Measurements from ENCODE around the gene DRAP1. TPM values are rescaled to one million over a fixed set of nuclear protein-coding genes. Genes with fewer than 3 reads are reported as not detected.

The DRAP1 gene
- total RNA-seq, 1 experiment from 2014 or later, result 105 TPM

DNA sequence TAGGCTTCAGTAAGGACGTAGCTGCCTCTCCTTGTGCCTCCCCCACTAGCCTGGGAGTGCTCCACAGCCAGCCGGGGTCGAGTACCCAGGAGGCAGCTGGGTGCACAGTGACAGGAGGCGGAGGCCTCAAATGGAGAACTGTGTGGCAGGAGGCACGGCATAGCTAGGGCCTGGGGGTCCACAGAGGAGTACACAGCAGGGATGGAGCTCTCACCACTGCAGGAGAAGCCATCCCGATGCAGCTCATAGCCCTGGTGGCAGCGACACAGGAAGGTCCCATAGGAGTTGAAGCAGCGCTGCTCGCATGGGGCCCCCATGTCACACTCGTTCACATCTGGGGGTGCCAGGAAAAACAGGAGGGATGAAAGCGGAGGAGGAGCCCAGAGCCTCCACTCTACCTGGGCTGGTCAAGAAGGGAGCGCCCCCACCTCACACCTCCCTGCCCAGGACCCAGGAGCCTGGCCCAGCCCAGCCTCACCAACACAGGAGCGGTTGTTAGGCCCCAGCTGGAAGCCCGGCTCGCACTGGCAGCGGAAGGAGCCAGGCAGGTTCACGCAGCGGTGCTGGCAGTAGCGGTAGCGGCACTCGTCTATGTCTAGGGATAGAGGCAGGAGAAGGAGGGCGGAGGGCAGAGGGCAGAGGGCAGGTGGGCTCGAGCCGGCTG lies 49.5 kb upstream of the DRAP1 start:
- H3K27ac ChIP-seq (ENCODE audit: insufficient read length, low read depth, low read length), result no peak overlapping the region

More for the DNA sequence above, 49.5 kb upstream of the DRAP1 start:
- H3K56ac ChIP-seq (ENCODE audit: insufficient read length, low read depth, low read length), result no peak overlapping the region
- no peak overlapping the region for H2BK12ac ChIP-seq (ENCODE audit: insufficient read length, low read depth, low read length)
- Mint-ChIP-seq H3K27ac (no peak overlapping the region), H3K36me3 (ENCODE audit: insufficient read depth in 1 of 3, low read depth in 3 of 3) (peaks cover 5 to 12% (median 11%) of the 10 kb centered on the region in 3 experiments; a peak in 5 of 7 replicates), H3K4me1 (peaks cover 15 to 20% of the 10 kb centered on the region in 2 experiments), H3K27me3 (ENCODE audit: low read depth) (peaks cover 7% of the 10 kb centered on the region), H3K9me3 (no peaks in the 10 kb centered on the region; a peak in 1 of 5 replicates), H3K4me3 (no peak overlapping the region)
- H3K79me2 ChIP-seq (ENCODE audit: insufficient read depth, low read length), result no peaks in the 10 kb centered on the region
- no peak overlapping the region for H2BK120ac ChIP-seq (ENCODE audit: low read depth, low read length, poor library complexity, severe bottlenecking)
- no peak overlapping the region for H2AK5ac ChIP-seq (ENCODE audit: insufficient read length, low read length)
- no peaks in the 10 kb centered on the region for H4K20me1 ChIP-seq (ENCODE audit: control insufficient read depth, insufficient read depth, insufficient read length)
- no peak overlapping the region for H4K91ac ChIP-seq (ENCODE audit: insufficient read length, low read depth, low read length)
- H3K27me3 ChIP-seq (ENCODE audit: insufficient read depth, low read length), result peaks cover 3% of the 10 kb centered on the region; the same call in 1 of the 2 replicates
- no peak overlapping the region for H3K23ac ChIP-seq (ENCODE audit: insufficient read length, low read depth, low read length)
- no peak for DNase-seq
- H3K14ac ChIP-seq (ENCODE audit: insufficient read depth, low read length), result no peak overlapping the region
- no peak overlapping the region for H2BK20ac ChIP-seq (ENCODE audit: low read depth, low read length, poor library complexity, severe bottlenecking)
- no peak overlapping the region for H2AFZ ChIP-seq (ENCODE audit: low read length)
- H3K4ac ChIP-seq (ENCODE audit: low read depth, low read length), result no peak overlapping the region
- H3K18ac ChIP-seq (ENCODE audit: insufficient read length, low read depth, low read length), result no peak overlapping the region
- H3K23me2 ChIP-seq (ENCODE audit: insufficient read length, low read depth, low read length, poor library complexity, severe bottlenecking), result peaks cover 8% of the 10 kb centered on the region
- H4K5ac ChIP-seq (ENCODE audit: insufficient read length, low read depth, low read length), result no peak overlapping the region
- no peak overlapping the region for H4K8ac ChIP-seq (replicated peaks; ENCODE audit: insufficient read length, low read depth, low read length)
- no peaks in the 10 kb centered on the region for H3K79me1 ChIP-seq (ENCODE audit: insufficient read depth, low read depth, low read length, poor library complexity, severe bottlenecking)
- no peak overlapping the region for H2BK15ac ChIP-seq (ENCODE audit: low read depth, low read length)
- H3K9me3 ChIP-seq (ENCODE audit: control insufficient read depth, low read depth, low read length), result no peaks in the 10 kb centered on the region
- no CpG with 5 or more reads among the region's 24 CpGs for WGBS (ENCODE audit: extremely low coverage, insufficient read length, low lambda C conversion rate)
- no peaks in the 10 kb centered on the region for H3K4me1 ChIP-seq (ENCODE audit: insufficient read depth, low read length)
- no peak overlapping the region for H3K9ac ChIP-seq (ENCODE audit: extremely low read depth, insufficient read length, low read length)
- H3K4me2 ChIP-seq (ENCODE audit: insufficient read depth, insufficient read length, low read length), result no peak overlapping the region
- no peak overlapping the region for H2BK5ac ChIP-seq (ENCODE audit: insufficient read length, low read length)
- no peak overlapping the region for H3T11ph ChIP-seq (ENCODE audit: low read length)
- TF ChIP-seq, protein P1, sequence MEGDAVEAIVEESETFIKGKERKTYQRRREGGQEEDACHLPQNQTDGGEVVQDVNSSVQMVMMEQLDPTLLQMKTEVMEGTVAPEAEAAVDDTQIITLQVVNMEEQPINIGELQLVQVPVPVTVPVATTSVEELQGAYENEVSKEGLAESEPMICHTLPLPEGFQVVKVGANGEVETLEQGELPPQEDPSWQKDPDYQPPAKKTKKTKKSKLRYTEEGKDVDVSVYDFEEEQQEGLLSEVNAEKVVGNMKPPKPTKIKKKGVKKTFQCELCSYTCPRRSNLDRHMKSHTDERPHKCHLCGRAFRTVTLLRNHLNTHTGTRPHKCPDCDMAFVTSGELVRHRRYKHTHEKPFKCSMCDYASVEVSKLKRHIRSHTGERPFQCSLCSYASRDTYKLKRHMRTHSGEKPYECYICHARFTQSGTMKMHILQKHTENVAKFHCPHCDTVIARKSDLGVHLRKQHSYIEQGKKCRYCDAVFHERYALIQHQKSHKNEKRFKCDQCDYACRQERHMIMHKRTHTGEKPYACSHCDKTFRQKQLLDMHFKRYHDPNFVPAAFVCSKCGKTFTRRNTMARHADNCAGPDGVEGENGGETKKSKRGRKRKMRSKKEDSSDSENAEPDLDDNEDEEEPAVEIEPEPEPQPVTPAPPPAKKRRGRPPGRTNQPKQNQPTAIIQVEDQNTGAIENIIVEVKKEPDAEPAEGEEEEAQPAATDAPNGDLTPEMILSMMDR (conservative IDR thresholded peaks at IDR 0.05), result no peak

Measured in H9 (cell line).